ENCODE data around the gene GBE1. TPM values are rescaled to one million over a fixed set of nuclear protein-coding genes. Genes with fewer than 3 reads are reported as not detected.

Gene GBE1
- total RNA-seq (ENCODE audit: low replicate concordance): 14.7 and 15.2 TPM in 2 replicates
- long read RNA-seq, transcript GBE1-201 (16 exons, 3,461 nt): major isoform, 91 of 103 reads
- long read RNA-seq, partial matches to known transcripts: 10 of 103 reads
- long read RNA-seq, other reads (novel, unspliced or antisense): 2 of 103 reads

- H3K4me3 Mint-ChIP-seq: peak within 1 kb of the TSS; percentile 97
- peak within 1 kb of the TSS; percentile 96 for H3K27ac Mint-ChIP-seq
- no peaks in the 10 kb centered on the region for H3K9me3 Mint-ChIP-seq
- DNase-seq (ENCODE audit: extremely low spot score, unreplicated experiment): peak; percentile 91
- TF ChIP-seq, protein P1, sequence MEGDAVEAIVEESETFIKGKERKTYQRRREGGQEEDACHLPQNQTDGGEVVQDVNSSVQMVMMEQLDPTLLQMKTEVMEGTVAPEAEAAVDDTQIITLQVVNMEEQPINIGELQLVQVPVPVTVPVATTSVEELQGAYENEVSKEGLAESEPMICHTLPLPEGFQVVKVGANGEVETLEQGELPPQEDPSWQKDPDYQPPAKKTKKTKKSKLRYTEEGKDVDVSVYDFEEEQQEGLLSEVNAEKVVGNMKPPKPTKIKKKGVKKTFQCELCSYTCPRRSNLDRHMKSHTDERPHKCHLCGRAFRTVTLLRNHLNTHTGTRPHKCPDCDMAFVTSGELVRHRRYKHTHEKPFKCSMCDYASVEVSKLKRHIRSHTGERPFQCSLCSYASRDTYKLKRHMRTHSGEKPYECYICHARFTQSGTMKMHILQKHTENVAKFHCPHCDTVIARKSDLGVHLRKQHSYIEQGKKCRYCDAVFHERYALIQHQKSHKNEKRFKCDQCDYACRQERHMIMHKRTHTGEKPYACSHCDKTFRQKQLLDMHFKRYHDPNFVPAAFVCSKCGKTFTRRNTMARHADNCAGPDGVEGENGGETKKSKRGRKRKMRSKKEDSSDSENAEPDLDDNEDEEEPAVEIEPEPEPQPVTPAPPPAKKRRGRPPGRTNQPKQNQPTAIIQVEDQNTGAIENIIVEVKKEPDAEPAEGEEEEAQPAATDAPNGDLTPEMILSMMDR (conservative IDR thresholded peaks at IDR 0.05): peak; percentile 55
- H3K4me1 Mint-ChIP-seq (ENCODE audit: unreplicated experiment): peaks cover 16% of the 10 kb centered on the region
- no peaks in the 10 kb centered on the region for H3K27me3 Mint-ChIP-seq
- peaks cover 3% of the 10 kb centered on the region for H3K36me3 Mint-ChIP-seq
Observed at GRCh38 chr3:81760924-81761903, at the start of gene GBE1. Gene GBE1, minus strand, starts transcription at chr3:81761645. Its CDS starts 128 bp downstream, at chr3:81761517.

GRCh38 chr3:81808900-81809299 is 47.5 kb upstream of the GBE1 start:
- no peak overlapping the region for H3K4me3 Mint-ChIP-seq
- H3K27ac Mint-ChIP-seq: no peak overlapping the region

DNA sequence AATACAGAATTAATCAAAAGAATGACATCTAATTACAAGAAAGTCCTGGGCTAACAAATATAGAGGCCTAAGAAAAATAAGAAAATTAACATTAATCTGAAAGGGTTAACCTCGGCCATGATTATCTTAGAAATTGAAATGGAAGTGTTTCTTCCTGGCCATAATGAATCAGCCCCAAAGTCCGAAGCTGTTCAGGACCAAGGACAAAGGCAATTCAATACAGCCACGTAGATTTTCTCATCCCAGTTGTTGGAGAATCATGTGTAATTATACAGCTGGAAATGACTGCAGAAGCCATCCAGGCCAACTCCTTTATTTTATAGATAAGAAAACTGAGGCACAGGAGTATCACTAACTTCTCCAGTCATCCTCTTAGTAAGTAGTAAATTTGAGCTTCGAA is 38.0 kb upstream of the GBE1 start:
- H3K4me3 Mint-ChIP-seq: no peak overlapping the region
- no peaks in the 10 kb centered on the region for H3K27me3 Mint-ChIP-seq
- TF ChIP-seq, protein P1 (conservative IDR thresholded peaks at IDR 0.05): no peak
- no peak overlapping the region for H3K27ac Mint-ChIP-seq
- no peaks in the 10 kb centered on the region for H3K9me3 Mint-ChIP-seq
- no peaks in the 10 kb centered on the region for H3K36me3 Mint-ChIP-seq
- no peaks in the 10 kb centered on the region for H3K4me1 Mint-ChIP-seq (ENCODE audit: unreplicated experiment)
- no peak for DNase-seq (ENCODE audit: extremely low spot score, unreplicated experiment)

More at GRCh38 chr3:81808900-81809299, 47.5 kb upstream of the GBE1 start:
- TF ChIP-seq, protein P1 (conservative IDR thresholded peaks at IDR 0.05): no peak
- Mint-ChIP-seq H3K36me3 (no peaks in the 10 kb centered on the region), H3K27me3 (no peaks in the 10 kb centered on the region), H3K9me3 (peaks cover 5% of the 10 kb centered on the region), H3K4me1 (ENCODE audit: unreplicated experiment) (no peaks in the 10 kb centered on the region)
- DNase-seq (ENCODE audit: extremely low spot score, unreplicated experiment): no peak

DNA sequence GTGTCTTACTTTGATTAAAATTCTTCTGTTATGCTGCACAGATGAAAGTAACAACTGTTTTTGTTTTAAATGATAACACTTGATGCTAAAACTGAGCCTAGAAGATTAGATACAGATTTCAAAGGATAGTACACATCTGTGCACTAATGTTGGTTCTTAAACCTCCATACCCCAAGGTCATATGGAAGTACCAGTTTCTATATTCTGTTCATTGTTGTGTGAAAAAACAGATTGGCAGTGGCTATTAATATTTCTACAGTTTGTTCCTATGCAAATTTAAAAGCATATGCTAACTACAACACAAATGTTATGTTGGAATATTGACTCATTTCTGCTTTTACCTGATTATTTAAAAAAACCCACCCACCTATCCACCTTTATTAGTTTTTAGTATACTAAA is 32.0 kb upstream of the GBE1 start:
- Mint-ChIP-seq H3K27me3 (no peaks in the 10 kb centered on the region), H3K4me1 (ENCODE audit: unreplicated experiment) (no peaks in the 10 kb centered on the region), H3K9me3 (no peaks in the 10 kb centered on the region), H3K27ac (no peak overlapping the region), H3K36me3 (no peaks in the 10 kb centered on the region), H3K4me3 (no peak overlapping the region)
- TF ChIP-seq, protein P1 (conservative IDR thresholded peaks at IDR 0.05): no peak
- no peak for DNase-seq (ENCODE audit: extremely low spot score, unreplicated experiment)

DNA sequence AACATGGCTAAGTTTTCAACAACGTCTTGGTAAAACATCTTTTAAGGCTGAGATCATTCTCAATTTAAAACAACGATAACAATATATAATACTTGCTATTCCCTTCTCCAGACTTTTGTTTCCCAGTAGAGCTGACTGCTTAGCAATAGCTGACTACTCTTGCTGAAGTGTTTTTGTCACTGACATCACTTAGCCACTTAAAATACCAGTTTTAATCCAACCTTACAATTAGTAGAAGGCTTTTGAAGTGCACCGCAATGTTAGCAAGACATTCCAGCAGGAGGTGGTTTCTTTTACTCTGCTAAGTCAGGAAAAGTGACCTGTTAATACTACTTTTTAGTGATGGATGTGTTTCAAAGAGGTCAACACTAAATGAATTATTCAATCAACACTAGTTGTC is 28.7 kb upstream of the GBE1 start:
- no peak overlapping the region for H3K4me3 Mint-ChIP-seq
- no peaks in the 10 kb centered on the region for H3K9me3 Mint-ChIP-seq
- H3K4me1 Mint-ChIP-seq (ENCODE audit: unreplicated experiment): no peaks in the 10 kb centered on the region
- H3K27me3 Mint-ChIP-seq: no peaks in the 10 kb centered on the region
- DNase-seq (ENCODE audit: extremely low spot score, unreplicated experiment): no peak
- no peaks in the 10 kb centered on the region for H3K36me3 Mint-ChIP-seq
- TF ChIP-seq, protein P1 (conservative IDR thresholded peaks at IDR 0.05): no peak
- H3K27ac Mint-ChIP-seq: no peak overlapping the region
